ENCODE data around the gene SGCD. TPM values are rescaled to one million over a fixed set of nuclear protein-coding genes. Genes with fewer than 3 reads are reported as not detected.

The SGCD gene
- polyA plus RNA-seq, 1 donor (not counting 4 experiments of a cell fraction or from before 2014, with no cell fraction given) = not detected

DNA sequence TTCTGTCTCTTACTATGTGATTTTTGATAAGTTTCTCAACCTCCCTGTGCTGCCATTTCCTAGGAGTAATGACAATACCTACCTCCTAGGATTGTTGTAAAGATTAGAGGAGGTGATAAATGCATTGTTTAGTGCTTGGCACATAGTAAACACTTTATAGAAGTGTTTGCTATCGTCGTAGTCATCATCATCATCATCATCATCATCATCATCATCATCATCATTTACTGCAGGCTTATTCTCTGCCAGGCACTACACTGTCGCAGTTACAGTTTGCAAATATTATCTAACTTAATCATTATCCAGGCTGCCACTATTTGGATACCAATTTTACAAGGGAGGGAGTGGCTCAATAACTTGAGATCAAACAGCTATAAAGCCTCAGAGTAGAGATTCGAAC is 24.5 kb downstream of the SGCD start:
- Histone ChIP-seq H3K9me3 (ENCODE audit: control insufficient read depth, low read depth, low read length) (no peaks in the 10 kb centered on the region), H3K27me3 (ENCODE audit: control insufficient read depth, extremely low read depth, insufficient read depth, low read length) (no peaks in the 10 kb centered on the region), H2AFZ (ENCODE audit: control insufficient read depth, low read length) (no peak overlapping the region), H3K4me1 (ENCODE audit: control insufficient read depth, extremely low read depth, insufficient read depth, low read length) (no peaks in the 10 kb centered on the region), H3K9ac (ENCODE audit: control insufficient read depth, extremely low read depth, insufficient read depth, low read length) (no peak overlapping the region), H3K4me3 (ENCODE audit: control insufficient read depth in 2 of 3, extremely low read depth in 1 of 3, insufficient read depth in 2 of 3, low read depth in 1 of 3, low read length in 3 of 3) (no peak overlapping the region), H3K27ac (ENCODE audit: control insufficient read depth, insufficient read depth, low read length) (no peak overlapping the region), H3K79me2 (ENCODE audit: control insufficient read depth, insufficient read depth, low read length) (no peaks in the 10 kb centered on the region), H3K36me3 (ENCODE audit: control insufficient read depth in 2 of 2, extremely low read depth in 1 of 2, insufficient read depth in 2 of 2, low read length in 2 of 2) (no peaks in the 10 kb centered on the region), H4K20me1 (ENCODE audit: control insufficient read depth, extremely low read depth, insufficient read depth, low read length) (no peaks in the 10 kb centered on the region), H3K9me1 (ENCODE audit: control insufficient read depth, extremely low read depth, insufficient read depth, low read length) (no peaks in the 10 kb centered on the region), H3K4me2 (ENCODE audit: control insufficient read depth, extremely low read depth, insufficient read depth, low read depth, low read length) (no peak overlapping the region)
- DNase-seq (ENCODE audit: low read depth, low spot score) (no peak), FAIRE-seq (no peak)
- dilution Hi-C loops (cut with MboI; ENCODE audit: extremely low pct_ligation_motif_present, low sequenced_read_pairs) = no loop called here
- TF ChIP-seq EZH2 (IDR thresholded peaks at IDR 0.05; ENCODE audit: low read length) = no peak
- TF ChIP-seq, protein P1, sequence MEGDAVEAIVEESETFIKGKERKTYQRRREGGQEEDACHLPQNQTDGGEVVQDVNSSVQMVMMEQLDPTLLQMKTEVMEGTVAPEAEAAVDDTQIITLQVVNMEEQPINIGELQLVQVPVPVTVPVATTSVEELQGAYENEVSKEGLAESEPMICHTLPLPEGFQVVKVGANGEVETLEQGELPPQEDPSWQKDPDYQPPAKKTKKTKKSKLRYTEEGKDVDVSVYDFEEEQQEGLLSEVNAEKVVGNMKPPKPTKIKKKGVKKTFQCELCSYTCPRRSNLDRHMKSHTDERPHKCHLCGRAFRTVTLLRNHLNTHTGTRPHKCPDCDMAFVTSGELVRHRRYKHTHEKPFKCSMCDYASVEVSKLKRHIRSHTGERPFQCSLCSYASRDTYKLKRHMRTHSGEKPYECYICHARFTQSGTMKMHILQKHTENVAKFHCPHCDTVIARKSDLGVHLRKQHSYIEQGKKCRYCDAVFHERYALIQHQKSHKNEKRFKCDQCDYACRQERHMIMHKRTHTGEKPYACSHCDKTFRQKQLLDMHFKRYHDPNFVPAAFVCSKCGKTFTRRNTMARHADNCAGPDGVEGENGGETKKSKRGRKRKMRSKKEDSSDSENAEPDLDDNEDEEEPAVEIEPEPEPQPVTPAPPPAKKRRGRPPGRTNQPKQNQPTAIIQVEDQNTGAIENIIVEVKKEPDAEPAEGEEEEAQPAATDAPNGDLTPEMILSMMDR (optimal IDR thresholded peaks at IDR 0.05 in 1 of 3, IDR thresholded peaks at IDR 0.05 in 1 of 3, conservative IDR thresholded peaks at IDR 0.05 in 1 of 3; ENCODE audit: extremely low read depth in 1 of 3, insufficient read depth in 2 of 3, low read length in 3 of 3) = no peak

DNA sequence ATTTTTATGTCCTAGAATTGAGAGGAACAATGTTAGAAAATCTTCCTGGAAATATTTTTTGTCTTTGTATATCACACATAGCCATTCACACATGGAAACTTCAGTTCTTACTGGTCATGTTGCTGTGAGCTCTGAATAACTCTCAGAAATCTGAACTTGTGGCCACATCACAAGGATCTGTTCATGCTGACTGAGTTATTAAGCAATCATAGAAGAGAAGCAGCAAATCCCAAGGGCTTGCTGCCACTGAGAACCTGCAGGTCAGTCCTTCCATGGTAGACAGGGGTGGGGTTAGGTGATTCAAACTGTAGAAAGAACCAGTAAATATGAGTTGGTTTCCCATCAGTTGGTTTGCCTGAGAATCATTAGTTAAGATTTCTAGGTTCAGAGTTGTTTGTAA is 27.6 kb downstream of the SGCD start:
- H3K27ac ChIP-seq (ENCODE audit: control insufficient read depth, insufficient read depth, low read length) = no peak overlapping the region
- no peaks in the 10 kb centered on the region for H3K27me3 ChIP-seq (ENCODE audit: control insufficient read depth, extremely low read depth, insufficient read depth, low read length)
- TF ChIP-seq, protein P1 (optimal IDR thresholded peaks at IDR 0.05 in 1 of 3, IDR thresholded peaks at IDR 0.05 in 1 of 3, conservative IDR thresholded peaks at IDR 0.05 in 1 of 3; ENCODE audit: extremely low read depth in 1 of 3, insufficient read depth in 2 of 3, low read length in 3 of 3) = no peak
- no peak for TF ChIP-seq EZH2 (IDR thresholded peaks at IDR 0.05; ENCODE audit: low read length)
- H3K4me2 ChIP-seq (ENCODE audit: control insufficient read depth, extremely low read depth, insufficient read depth, low read depth, low read length) = no peak overlapping the region
- no peaks in the 10 kb centered on the region for H4K20me1 ChIP-seq (ENCODE audit: control insufficient read depth, extremely low read depth, insufficient read depth, low read length)
- H3K9ac ChIP-seq (ENCODE audit: control insufficient read depth, extremely low read depth, insufficient read depth, low read length) = no peak overlapping the region
- no peaks in the 10 kb centered on the region for H3K4me1 ChIP-seq (ENCODE audit: control insufficient read depth, extremely low read depth, insufficient read depth, low read length)
- no peaks in the 10 kb centered on the region for H3K9me3 ChIP-seq (ENCODE audit: control insufficient read depth, low read depth, low read length)
- H3K36me3 ChIP-seq (ENCODE audit: control insufficient read depth in 2 of 2, extremely low read depth in 1 of 2, insufficient read depth in 2 of 2, low read length in 2 of 2) = no peaks in the 10 kb centered on the region
- H3K79me2 ChIP-seq (ENCODE audit: control insufficient read depth, insufficient read depth, low read length) = no peaks in the 10 kb centered on the region
- no peaks in the 10 kb centered on the region for H3K9me1 ChIP-seq (ENCODE audit: control insufficient read depth, extremely low read depth, insufficient read depth, low read length)
- FAIRE-seq = no peak
- H3K4me3 ChIP-seq (ENCODE audit: control insufficient read depth in 2 of 3, extremely low read depth in 1 of 3, insufficient read depth in 2 of 3, low read depth in 1 of 3, low read length in 3 of 3) = no peak overlapping the region
- no peak overlapping the region for H2AFZ ChIP-seq (ENCODE audit: control insufficient read depth, low read length)
- dilution Hi-C loops (cut with MboI; ENCODE audit: extremely low pct_ligation_motif_present, low sequenced_read_pairs) = no loop called here
- DNase-seq (ENCODE audit: low read depth, low spot score) = no peak
